Esophagus squamous epithelium (tissue), 4 donors: ENCODE measurements around the gene SECISBP2.

Source experiments
- POLR2A ChIP-seq, 4 donors: fragments of 450-650 bp; IDR thresholded peaks; one replicate each; pipeline ENCODE4 v1.6.1; 2017; ENCODE audit warnings: antibody characterized with exemption in 4 of 4, mild to moderate bottlenecking in 4 of 4, moderate library complexity in 3 of 4
- TF ChIP-seq, protein P1 (sequence below), 6 experiments: fragments of 450-650 bp in 4 of 6; fragments of 200-600 bp in 2 of 6; sonication (generic) in 2 of 6; IDR thresholded peaks; one replicate each; pipeline ENCODE4 v1.5.1; 2016 to 2019; ENCODE audit warnings: antibody characterized with exemption in 6 of 6, mild to moderate bottlenecking in 4 of 6, moderate library complexity in 4 of 6

DNA sequence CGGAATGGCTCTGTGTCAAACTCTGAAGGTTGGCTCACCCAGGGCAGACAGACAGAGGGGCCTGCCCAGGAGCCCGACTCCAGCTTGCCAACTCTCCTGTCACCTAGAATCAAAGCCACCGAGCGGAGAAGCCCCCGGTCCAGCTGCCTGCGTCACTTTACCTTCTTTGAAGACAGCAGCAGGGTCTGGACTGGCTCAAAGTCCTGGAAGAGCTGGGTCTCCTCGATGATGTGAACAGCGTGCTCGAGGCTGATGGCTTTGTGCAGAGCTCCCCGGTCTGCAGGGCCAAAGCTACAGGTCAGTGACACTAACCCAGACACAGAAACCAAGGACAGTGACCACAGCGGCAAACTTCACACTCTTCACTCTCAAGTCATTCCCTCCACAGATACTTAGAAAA lies 67.9 kb downstream of the SECISBP2 start:
- TF ChIP-seq, protein P1, sequence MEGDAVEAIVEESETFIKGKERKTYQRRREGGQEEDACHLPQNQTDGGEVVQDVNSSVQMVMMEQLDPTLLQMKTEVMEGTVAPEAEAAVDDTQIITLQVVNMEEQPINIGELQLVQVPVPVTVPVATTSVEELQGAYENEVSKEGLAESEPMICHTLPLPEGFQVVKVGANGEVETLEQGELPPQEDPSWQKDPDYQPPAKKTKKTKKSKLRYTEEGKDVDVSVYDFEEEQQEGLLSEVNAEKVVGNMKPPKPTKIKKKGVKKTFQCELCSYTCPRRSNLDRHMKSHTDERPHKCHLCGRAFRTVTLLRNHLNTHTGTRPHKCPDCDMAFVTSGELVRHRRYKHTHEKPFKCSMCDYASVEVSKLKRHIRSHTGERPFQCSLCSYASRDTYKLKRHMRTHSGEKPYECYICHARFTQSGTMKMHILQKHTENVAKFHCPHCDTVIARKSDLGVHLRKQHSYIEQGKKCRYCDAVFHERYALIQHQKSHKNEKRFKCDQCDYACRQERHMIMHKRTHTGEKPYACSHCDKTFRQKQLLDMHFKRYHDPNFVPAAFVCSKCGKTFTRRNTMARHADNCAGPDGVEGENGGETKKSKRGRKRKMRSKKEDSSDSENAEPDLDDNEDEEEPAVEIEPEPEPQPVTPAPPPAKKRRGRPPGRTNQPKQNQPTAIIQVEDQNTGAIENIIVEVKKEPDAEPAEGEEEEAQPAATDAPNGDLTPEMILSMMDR (IDR thresholded peaks at IDR 0.05), result no peak
- no peak for TF ChIP-seq POLR2A (IDR thresholded peaks at IDR 0.05)
